HCT116 (cell line): ENCODE results near the gene SCAANT1. TPM values are rescaled to one million over a fixed set of nuclear protein-coding genes. Genes with fewer than 3 reads are reported as not detected.

Source experiments
- ATAC-seq: fragments of 200-7000 bp; cut with Tn5 transposase; 2 replicates; pipeline ENCODE4 v1.9.1; 2020; ENCODE audit warnings: mild to moderate bottlenecking, moderate library complexity
- BruUV-seq: library from RNA; stranded (reverse); fragments of 400-500 nt; replicated peaks from 2 replicates; lab custom pipeline; 2021; lab: Mats Ljungman, UMichigan
- CTCF ChIA-PET: fragments of 300-600 bp; sonication (Branson Sonifier 250); formaldehyde crosslinking; loops from one replicate; lab custom pipeline; 2021; ENCODE audit warnings: antibody characterized with exemption; lab: Charles Lee
- POLR2A ChIA-PET: fragments of 300-600, 350-600 bp; sonication (Branson Sonifier 250); formaldehyde crosslinking; loops from one replicate; lab custom pipeline; 2021; ENCODE audit warnings: antibody characterized with exemption; lab: Charles Lee
- RAD21 ChIA-PET, 2 experiments: fragments of 300-600 bp; sonication (Branson Sonifier 250); formaldehyde crosslinking; loops; one replicate each; lab custom pipeline; 2023; ENCODE audit warnings: low total read pairs in 2 of 2; ENCODE audit not compliant: uncharacterized antibody in 2 of 2, unreplicated experiment in 2 of 2, low non-redundant PET in 1 of 2; lab: Charles Lee
- DNase-seq: peaks from one replicate; pipeline ENCODE4 v3.0.0-alpha.2; 2010; ENCODE audit warnings: low read depth, low spot score
- H2AFZ ChIP-seq: fragments of 200-600 bp; shearing (Covaris generic), sonication (generic); 2 replicates; pipeline ENCODE4 v1.6.1; 2017; ENCODE audit warnings: low read depth, mixed run types, mixed read lengths, antibody characterized with exemption, low read length; ENCODE audit not compliant: poor library complexity, severe bottlenecking
- H3K27ac ChIP-seq: 2 replicates; pipeline ENCODE4 v1.5.1; 2012; ENCODE audit warnings: low read depth, low read length
- H3K27me3 ChIP-seq: fragments of 200-600 bp; sonication (generic); 2 replicates; pipeline ENCODE4 v1.6.1; 2016; ENCODE audit warnings: mixed run types, low read length, mixed read lengths; ENCODE audit not compliant: insufficient read depth
- H3K36me3 ChIP-seq, 2 experiments: fragments of 200-500 bp in 1 of 2; fragments of 200-600 bp in 1 of 2; sonication (Bioruptor generic) in 1 of 2; sonication (generic) in 1 of 2; 2 replicates each; pipeline versions ENCODE4 v1.5.1 to v1.6.1; 2014 to 2016; ENCODE audit warnings: low read length in 2 of 2, inconsistent platforms in 1 of 2, mixed read lengths in 1 of 2, mixed run types in 1 of 2; ENCODE audit not compliant: insufficient read depth in 2 of 2, control insufficient read depth in 1 of 2
- H3K4me1 ChIP-seq, 2 experiments: fragments of 200-600 bp in 1 of 2; sonication (generic) in 1 of 2; 2 replicates each; pipeline versions ENCODE4 v1.5.1 to v1.6.1; 2012 to 2017; ENCODE audit warnings: low read length in 2 of 2, inconsistent platforms in 1 of 2, mild to moderate bottlenecking in 1 of 2, mixed read lengths in 1 of 2, mixed run types in 1 of 2, moderate library complexity in 1 of 2; ENCODE audit not compliant: insufficient read depth in 2 of 2, control insufficient read depth in 1 of 2
- H3K4me2 ChIP-seq: fragments of 200-600 bp; sonication (generic); 2 replicates; pipeline ENCODE4 v1.6.1; 2017; ENCODE audit warnings: mixed run types, low read length, mixed read lengths
- H3K4me3 ChIP-seq, 2 experiments: fragments of 200-600 bp in 1 of 2; sonication (generic) in 1 of 2; replicated peaks in 1 of 2; 2 replicates each; pipeline ENCODE4 v1.5.1; 2011 to 2016; ENCODE audit warnings: low read length in 2 of 2, control low read depth in 1 of 2, low read depth in 1 of 2, mild to moderate bottlenecking in 1 of 2, mixed read lengths in 1 of 2, mixed run types in 1 of 2
- H3K79me2 ChIP-seq: fragments of 200-600 bp; sonication (generic); 2 replicates; pipeline ENCODE4 v1.6.1; 2017; ENCODE audit warnings: mild to moderate bottlenecking, mixed run types, low read length, moderate library complexity, mixed read lengths; ENCODE audit not compliant: insufficient read depth
- H3K9ac ChIP-seq: fragments of 200-600 bp; sonication (generic); 2 replicates; pipeline ENCODE4 v1.6.1; 2016; ENCODE audit warnings: low read length, mixed read lengths
- H3K9me2 ChIP-seq: fragments of 200-600 bp; sonication (generic), shearing (Covaris generic); 2 replicates; pipeline ENCODE4 v1.6.1; 2017; ENCODE audit warnings: mixed run types, mild to moderate bottlenecking, moderate library complexity; ENCODE audit not compliant: insufficient read depth
- H3K9me3 ChIP-seq, 2 experiments: fragments of 200-500 bp in 1 of 2; fragments of 200-600 bp in 1 of 2; sonication (Bioruptor generic) in 1 of 2; sonication (generic) in 1 of 2; 2 replicates each; pipeline ENCODE4 v1.6.1; 2014 to 2017; ENCODE audit warnings: low read length in 2 of 2, mixed read lengths in 2 of 2, inconsistent platforms in 1 of 2, low read depth in 1 of 2, mild to moderate bottlenecking in 1 of 2, mixed run types in 1 of 2, moderate library complexity in 1 of 2; ENCODE audit not compliant: control insufficient read depth in 1 of 2, insufficient read depth in 1 of 2
- H4K20me1 ChIP-seq: fragments of 200-600 bp; sonication (generic), shearing (Covaris generic); 2 replicates; pipeline ENCODE4 v1.6.1; 2017; ENCODE audit warnings: mixed run types, mild to moderate bottlenecking, moderate library complexity; ENCODE audit not compliant: insufficient read depth
- CBX3 ChIP-seq: IDR thresholded peaks from 2 replicates; pipeline ENCODE4 v1.6.1; 2012; ENCODE audit warnings: low read depth
- CEBPB ChIP-seq: IDR thresholded peaks from 2 replicates; pipeline ENCODE4 v1.6.1; 2012; ENCODE audit warnings: low read depth
- EZH2 ChIP-seq: fragments of 200-600 bp; sonication (generic); IDR thresholded peaks from 2 replicates; pipeline ENCODE4 v1.6.1; 2017; ENCODE audit warnings: antibody characterized with exemption, mixed run types
- JUND ChIP-seq: IDR thresholded peaks from 2 replicates; pipeline ENCODE4 v1.6.1; 2012
- RAD21 ChIP-seq: IDR thresholded peaks from 2 replicates; pipeline ENCODE4 v1.6.1; 2012; ENCODE audit warnings: low read depth, mild to moderate bottlenecking
- TCF7L2 ChIP-seq: IDR thresholded peaks from 2 replicates; pipeline ENCODE4 v1.7.0; 2011; ENCODE audit warnings: borderline replicate concordance, inconsistent platforms; ENCODE audit not compliant: insufficient read depth, insufficient read length; ENCODE audit errors: extremely low read depth
- ZNF274 ChIP-seq: fragments of 200-500 bp; sonication (Bioruptor generic); IDR thresholded peaks from 2 replicates; pipeline ENCODE4 v1.6.1; 2014; ENCODE audit warnings: mild to moderate bottlenecking, low read depth, low read length, inconsistent platforms
- intact Hi-C: fragments of 100-400 bp; cut with micrococcal nuclease; formaldehyde crosslinking; loops from 2 replicates; pipeline ENCODE4 v1.10.0; 2022
- total RNA-seq: library from RNA; stranded (reverse); gene quantifications from one replicate; pipeline ENCODE4 v1.2.1, GENCODE V29; 2021; ENCODE audit not compliant: unreplicated experiment
- TF ChIP-seq, protein P1 (sequence below), 3 experiments: fragments of 200-600 bp in 1 of 3; sonication (generic) in 1 of 3; IDR thresholded peaks in 2 of 3; conservative IDR thresholded peaks in 1 of 3; 2 replicates each; pipeline ENCODE4 v1.5.1; 2012 to 2017; ENCODE audit warnings: low read depth in 2 of 3, low read length in 2 of 3, antibody characterized with exemption in 1 of 3, borderline replicate concordance in 1 of 3, control low read depth in 1 of 3, mild to moderate bottlenecking in 1 of 3, mixed read lengths in 1 of 3, mixed run types in 1 of 3, moderate library complexity in 1 of 3; ENCODE audit not compliant: insufficient read depth in 1 of 3

The SCAANT1 gene
- total RNA-seq, 1 experiment from 2014 or later = not detected

DNA sequence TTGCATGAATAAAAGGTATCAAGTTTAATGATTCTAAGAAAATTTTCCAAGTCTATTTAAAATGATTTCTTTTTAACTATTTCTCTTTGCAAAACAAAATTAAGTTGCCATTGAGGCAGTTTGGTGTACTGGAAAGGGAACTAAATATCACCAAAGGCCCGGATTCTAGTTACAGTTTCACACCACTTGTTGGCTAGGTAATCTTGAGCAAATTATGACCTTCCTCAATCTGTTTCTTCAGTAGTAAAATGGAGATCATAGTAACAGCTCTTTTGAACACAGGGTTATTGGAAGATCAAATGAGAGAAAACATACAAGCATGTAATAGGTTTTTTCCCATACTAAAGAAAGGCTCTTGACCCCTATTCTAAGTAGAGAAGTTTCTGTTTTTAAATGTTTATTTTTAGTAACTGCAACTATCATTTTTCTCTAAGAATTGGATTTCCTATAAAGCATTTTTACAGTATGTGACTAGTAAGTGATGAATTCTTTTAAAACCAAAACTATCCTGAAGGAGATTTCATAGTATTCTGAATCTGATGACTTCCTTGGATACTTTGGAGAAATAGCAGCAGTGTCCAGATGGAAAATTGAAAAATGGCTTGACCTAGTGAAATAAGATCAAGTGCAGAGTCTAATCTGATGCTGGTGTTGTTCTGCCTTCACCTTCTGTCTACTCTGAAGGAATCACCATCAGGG lies 15.7 kb downstream of the SCAANT1 start:
- POLR2A ChIA-PET = no interaction called here
- H3K79me2 ChIP-seq = peaks cover 3% of the 10 kb centered on the region
- H3K4me1 ChIP-seq = no peaks in the 10 kb centered on the region
- H3K27ac ChIP-seq = no peak overlapping the region
- DNase-seq = no peak
- no peak for ATAC-seq
- H3K36me3 ChIP-seq = peaks cover 0 to 8% of the 10 kb centered on the region in 2 experiments; a peak in 2 of 4 replicates
- no peak overlapping the region for H2AFZ ChIP-seq
- no TSS peak for BruUV-seq
- H3K9me3 ChIP-seq = no peaks in the 10 kb centered on the region
- H4K20me1 ChIP-seq = no peaks in the 10 kb centered on the region
- CTCF ChIA-PET = no interaction called here
- H3K9ac ChIP-seq = no peak overlapping the region
- TF ChIP-seq TCF7L2 (no peak), RAD21 (no peak), CEBPB (no peak), CBX3 (no peak), ZNF274 (no peak), JUND (no peak), EZH2 (no peak)
- TF ChIP-seq, protein P1, sequence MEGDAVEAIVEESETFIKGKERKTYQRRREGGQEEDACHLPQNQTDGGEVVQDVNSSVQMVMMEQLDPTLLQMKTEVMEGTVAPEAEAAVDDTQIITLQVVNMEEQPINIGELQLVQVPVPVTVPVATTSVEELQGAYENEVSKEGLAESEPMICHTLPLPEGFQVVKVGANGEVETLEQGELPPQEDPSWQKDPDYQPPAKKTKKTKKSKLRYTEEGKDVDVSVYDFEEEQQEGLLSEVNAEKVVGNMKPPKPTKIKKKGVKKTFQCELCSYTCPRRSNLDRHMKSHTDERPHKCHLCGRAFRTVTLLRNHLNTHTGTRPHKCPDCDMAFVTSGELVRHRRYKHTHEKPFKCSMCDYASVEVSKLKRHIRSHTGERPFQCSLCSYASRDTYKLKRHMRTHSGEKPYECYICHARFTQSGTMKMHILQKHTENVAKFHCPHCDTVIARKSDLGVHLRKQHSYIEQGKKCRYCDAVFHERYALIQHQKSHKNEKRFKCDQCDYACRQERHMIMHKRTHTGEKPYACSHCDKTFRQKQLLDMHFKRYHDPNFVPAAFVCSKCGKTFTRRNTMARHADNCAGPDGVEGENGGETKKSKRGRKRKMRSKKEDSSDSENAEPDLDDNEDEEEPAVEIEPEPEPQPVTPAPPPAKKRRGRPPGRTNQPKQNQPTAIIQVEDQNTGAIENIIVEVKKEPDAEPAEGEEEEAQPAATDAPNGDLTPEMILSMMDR (IDR thresholded peaks at IDR 0.05 in 2 of 3, conservative IDR thresholded peaks at IDR 0.05 in 1 of 3; ENCODE audit: borderline replicate concordance in 1 of 3, insufficient read depth in 1 of 3, low read depth in 2 of 3, low read length in 2 of 3) = no peak
- H3K4me3 ChIP-seq = no peak overlapping the region
- H3K9me2 ChIP-seq = no peaks in the 10 kb centered on the region
- RAD21 ChIA-PET = no interaction called here
- H3K27me3 ChIP-seq = no peaks in the 10 kb centered on the region
- intact Hi-C loops = no loop called here
- no peak overlapping the region for H3K4me2 ChIP-seq
